ENCODE data around the gene KDM7A. TPM values are rescaled to one million over a fixed set of nuclear protein-coding genes. Genes with fewer than 3 reads are reported as not detected.

Gene KDM7A
- total and polyA plus RNA-seq, 4 donors = 4.1 to 24.9 (median 14.5) TPM

- ATAC-seq (ENCODE audit: low FRiP score) (no peak), DNase-seq (peak in 1 of 2 donors; percentile 70)
- Histone ChIP-seq H3K4me1 (ENCODE audit: control insufficient read depth in 1 of 2, insufficient read depth in 2 of 2, low read length in 2 of 2) (no peaks in the 10 kb centered on the region), H3K4me3 (ENCODE audit: low read length in 2 of 2) (no peak overlapping the region), H3K27me3 (ENCODE audit: control insufficient read depth in 1 of 2, insufficient read depth in 2 of 2, low read length in 1 of 2) (no peaks in the 10 kb centered on the region), H3K9me3 (ENCODE audit: control insufficient read depth, low read length) (no peaks in the 10 kb centered on the region), H3K27ac (ENCODE audit: low read depth in 1 of 2, low read length in 2 of 2) (peak overlapping the region in 1 of 2 donors; percentile 33), H3K36me3 (ENCODE audit: control insufficient read depth in 1 of 2, insufficient read depth in 2 of 2, low read length in 1 of 2) (no peaks in the 10 kb centered on the region)
- 84 to 86% methylated on average over 11 of the region's 11 CpGs for whole genome bisulfite sequencing, 2 donors
- intact Hi-C loops (cut with DNase I) = no loop called here
Measured at GRCh38 chr7:140060788-140061606, 115.8 kb downstream of the KDM7A start.

- intact Hi-C loops (cut with DNase I) = no loop called here
- Histone ChIP-seq H3K9me3 (ENCODE audit: control insufficient read depth, low read length) (no peaks in the 10 kb centered on the region), H3K27ac (ENCODE audit: low read depth in 1 of 2, low read length in 2 of 2) (no peak overlapping the region), H3K27me3 (ENCODE audit: control insufficient read depth in 1 of 2, insufficient read depth in 2 of 2, low read length in 1 of 2) (no peaks in the 10 kb centered on the region), H3K4me3 (ENCODE audit: low read length in 2 of 2) (no peak overlapping the region), H3K4me1 (ENCODE audit: control insufficient read depth in 1 of 2, insufficient read depth in 2 of 2, low read length in 2 of 2) (no peaks in the 10 kb centered on the region), H3K36me3 (ENCODE audit: control insufficient read depth in 1 of 2, insufficient read depth in 2 of 2, low read length in 1 of 2) (no peaks in the 10 kb centered on the region)
- WGBS, 2 donors = 82 to 83% methylated on average over 3 of the region's 3 CpGs
- DNase-seq (no peak), ATAC-seq (ENCODE audit: low FRiP score) (no peak)
Measured at GRCh38 chr7:140060243-140060630, 116.5 kb downstream of the KDM7A start.

GRCh38 chr7:140059273-140060242, 117.2 kb downstream of the KDM7A start:
- no peaks in the 10 kb centered on the region for H3K4me1 ChIP-seq (ENCODE audit: control insufficient read depth in 1 of 2, insufficient read depth in 2 of 2, low read length in 2 of 2)
- H3K4me3 ChIP-seq (ENCODE audit: low read length in 2 of 2) = no peak overlapping the region
- ATAC-seq (ENCODE audit: low FRiP score) = peak; percentile 6
- H3K27ac ChIP-seq (ENCODE audit: low read depth in 1 of 2, low read length in 2 of 2) = peak overlapping the region in 1 of 2 donors; percentile 69
- WGBS, 2 donors = 41 to 44% methylated on average over 12 of the region's 12 CpGs
- H3K36me3 ChIP-seq (ENCODE audit: control insufficient read depth in 1 of 2, insufficient read depth in 2 of 2, low read length in 1 of 2) = no peaks in the 10 kb centered on the region
- intact Hi-C loops (cut with DNase I) = no loop called here
- H3K27me3 ChIP-seq (ENCODE audit: control insufficient read depth in 1 of 2, insufficient read depth in 2 of 2, low read length in 1 of 2) = no peaks in the 10 kb centered on the region
- peak; percentile 87 to 90 for DNase-seq
- no peaks in the 10 kb centered on the region for H3K9me3 ChIP-seq (ENCODE audit: control insufficient read depth, low read length)

GRCh38 chr7:140058517-140058916, 118.3 kb downstream of the KDM7A start:
- no peaks in the 10 kb centered on the region for H3K4me1 ChIP-seq (ENCODE audit: control insufficient read depth in 1 of 2, insufficient read depth in 2 of 2, low read length in 2 of 2)
- no peaks in the 10 kb centered on the region for H3K36me3 ChIP-seq (ENCODE audit: control insufficient read depth in 1 of 2, insufficient read depth in 2 of 2, low read length in 1 of 2)
- DNase-seq = no peak
- no peak for ATAC-seq (ENCODE audit: low FRiP score)
- H3K27me3 ChIP-seq (ENCODE audit: control insufficient read depth in 1 of 2, insufficient read depth in 2 of 2, low read length in 1 of 2) = no peaks in the 10 kb centered on the region
- H3K4me3 ChIP-seq (ENCODE audit: low read length in 2 of 2) = no peak overlapping the region
- no peak overlapping the region for H3K27ac ChIP-seq (ENCODE audit: low read depth in 1 of 2, low read length in 2 of 2)
- intact Hi-C loops (cut with DNase I) = no loop called here
- H3K9me3 ChIP-seq (ENCODE audit: control insufficient read depth, low read length) = no peaks in the 10 kb centered on the region
- WGBS, 2 donors = 81 to 85% methylated on average over 7 of the region's 7 CpGs

- WGBS, 2 donors = 76 to 93% methylated on average over 3 of the region's 3 CpGs
- H3K4me3 ChIP-seq (ENCODE audit: low read length in 2 of 2) = no peak overlapping the region
- H3K36me3 ChIP-seq (ENCODE audit: control insufficient read depth in 1 of 2, insufficient read depth in 2 of 2, low read length in 1 of 2) = no peaks in the 10 kb centered on the region
- no peaks in the 10 kb centered on the region for H3K4me1 ChIP-seq (ENCODE audit: control insufficient read depth in 1 of 2, insufficient read depth in 2 of 2, low read length in 2 of 2)
- ATAC-seq (ENCODE audit: low FRiP score) (no peak), DNase-seq (no peak)
- no peaks in the 10 kb centered on the region for H3K9me3 ChIP-seq (ENCODE audit: control insufficient read depth, low read length)
- no peaks in the 10 kb centered on the region for H3K27me3 ChIP-seq (ENCODE audit: control insufficient read depth in 1 of 2, insufficient read depth in 2 of 2, low read length in 1 of 2)
- H3K27ac ChIP-seq (ENCODE audit: low read depth in 1 of 2, low read length in 2 of 2) = no peak overlapping the region
- intact Hi-C loops (cut with DNase I) = no loop called here
Measured at GRCh38 chr7:140057143-140057535, 119.6 kb downstream of the KDM7A start.

- intact Hi-C loops (cut with DNase I) = no loop called here
- no peak overlapping the region for H3K4me3 ChIP-seq (ENCODE audit: low read length in 2 of 2)
- H3K27ac ChIP-seq (ENCODE audit: low read depth in 1 of 2, low read length in 2 of 2) = no peak overlapping the region
- 96% methylated on average over 5 of the region's 5 CpGs for WGBS, 2 donors
- no peak for DNase-seq
- no peaks in the 10 kb centered on the region for H3K36me3 ChIP-seq (ENCODE audit: control insufficient read depth in 1 of 2, insufficient read depth in 2 of 2, low read length in 1 of 2)
- H3K9me3 ChIP-seq (ENCODE audit: control insufficient read depth, low read length) = no peaks in the 10 kb centered on the region
- H3K4me1 ChIP-seq (ENCODE audit: control insufficient read depth in 1 of 2, insufficient read depth in 2 of 2, low read length in 2 of 2) = no peaks in the 10 kb centered on the region
- ATAC-seq (ENCODE audit: low FRiP score) = no peak
- H3K27me3 ChIP-seq (ENCODE audit: control insufficient read depth in 1 of 2, insufficient read depth in 2 of 2, low read length in 1 of 2) = no peaks in the 10 kb centered on the region
Measured at GRCh38 chr7:140056431-140057142, 120.2 kb downstream of the KDM7A start.

- DNase-seq (no peak), ATAC-seq (ENCODE audit: low FRiP score) (no peak)
- no peaks in the 10 kb centered on the region for H3K27me3 ChIP-seq (ENCODE audit: control insufficient read depth in 1 of 2, insufficient read depth in 2 of 2, low read length in 1 of 2)
- H3K9me3 ChIP-seq (ENCODE audit: control insufficient read depth, low read length) = no peaks in the 10 kb centered on the region
- no peaks in the 10 kb centered on the region for H3K4me1 ChIP-seq (ENCODE audit: control insufficient read depth in 1 of 2, insufficient read depth in 2 of 2, low read length in 2 of 2)
- H3K27ac ChIP-seq (ENCODE audit: low read depth in 1 of 2, low read length in 2 of 2) = no peak overlapping the region
- no peaks in the 10 kb centered on the region for H3K36me3 ChIP-seq (ENCODE audit: control insufficient read depth in 1 of 2, insufficient read depth in 2 of 2, low read length in 1 of 2)
- intact Hi-C loops (cut with DNase I) = no loop called here
- no peak overlapping the region for H3K4me3 ChIP-seq (ENCODE audit: low read length in 2 of 2)
- WGBS, 2 donors = 93 to 94% methylated on average over 2 of the region's 2 CpGs
Measured at GRCh38 chr7:140055833-140056232, 121.0 kb downstream of the KDM7A start.

- 87% methylated on average over 4 of the region's 4 CpGs for WGBS, 2 donors
- no peaks in the 10 kb centered on the region for H3K4me1 ChIP-seq (ENCODE audit: control insufficient read depth in 1 of 2, insufficient read depth in 2 of 2, low read length in 2 of 2)
- H3K27me3 ChIP-seq (ENCODE audit: control insufficient read depth in 1 of 2, insufficient read depth in 2 of 2, low read length in 1 of 2) = no peaks in the 10 kb centered on the region
- intact Hi-C loops (cut with DNase I) = no loop called here
- H3K36me3 ChIP-seq (ENCODE audit: control insufficient read depth in 1 of 2, insufficient read depth in 2 of 2, low read length in 1 of 2) = no peaks in the 10 kb centered on the region
- H3K9me3 ChIP-seq (ENCODE audit: control insufficient read depth, low read length) = no peaks in the 10 kb centered on the region
- H3K27ac ChIP-seq (ENCODE audit: low read depth in 1 of 2, low read length in 2 of 2) = no peak overlapping the region
- H3K4me3 ChIP-seq (ENCODE audit: low read length in 2 of 2) = no peak overlapping the region
- DNase-seq = no peak
- ATAC-seq (ENCODE audit: low FRiP score) = no peak
Measured at GRCh38 chr7:140054751-140055150, 122.0 kb downstream of the KDM7A start.
